Prostate gland (tissue), 2 donors: ENCODE results near the gene ADAMTS7. TPM values are rescaled to one million over a fixed set of nuclear protein-coding genes. Genes with fewer than 3 reads are reported as not detected.

Experiments used
- DNase-seq: peaks from one replicate; pipeline ENCODE4 v3.0.0-alpha.2; 2019; ENCODE audit warnings: low spot score
- H3K27ac ChIP-seq, 2 donors: fragments of 200-600 bp; sonication (generic); 2 replicates each; pipeline ENCODE4 v1.5.1; 2017 to 2019
- H3K27me3 ChIP-seq: fragments of 200-600 bp; sonication (generic); replicated peaks from 2 replicates; pipeline ENCODE4 v1.5.1; 2019; ENCODE audit not compliant: insufficient read depth
- H3K36me3 ChIP-seq, 2 donors: fragments of 200-600 bp; sonication (generic); 1 replicate in 1 of 2; 2 replicates in 1 of 2; pipeline versions ENCODE4 v1.5.1 to v1.8.1; 2017 to 2019
- H3K4me1 ChIP-seq: fragments of 200-600 bp; sonication (generic); replicated peaks from 2 replicates; pipeline ENCODE4 v1.5.1; 2019
- H3K4me3 ChIP-seq, 2 donors: fragments of 200-600 bp; sonication (generic); 2 replicates each; pipeline ENCODE4 v1.5.1; 2017 to 2019
- H3K9me3 ChIP-seq: fragments of 200-600 bp; sonication (generic); 2 replicates; pipeline ENCODE4 v1.5.1; 2017
- POLR2A ChIP-seq: fragments of 450-650 bp; IDR thresholded peaks from one replicate; pipeline ENCODE4 v1.6.1; 2016; ENCODE audit warnings: antibody characterized with exemption, mild to moderate bottlenecking
- POLR2AphosphoS5 ChIP-seq: sonication (generic); formaldehyde crosslinking; IDR thresholded peaks from one replicate; pipeline ENCODE4 v1.6.1; 2017; ENCODE audit warnings: antibody characterized with exemption
- WGBS: methylation state at CpG from one replicate; pipeline ENCODE4 v1.1.5; 2018; 5-methylcytosine and 5-hydroxymethylcytosine counted together
- intact Hi-C: fragments of 100-400 bp; cut with DNase I; formaldehyde crosslinking; loops from one replicate; pipeline ENCODE4 v1.14.2; 2022
- total RNA-seq, 2 donors: library from RNA; depleted of rRNA; stranded (reverse); fragments of >200 nt; gene quantifications; one replicate each; pipeline ENCODE4 v1.1.0, GENCODE V29; 2016
- TF ChIP-seq, protein P1 (sequence below), 4 experiments: fragments of 200-600 bp in 2 of 4; fragments of 450-650 bp in 2 of 4; sonication (generic) in 2 of 4; IDR thresholded peaks; 1 replicate in 3 of 4; 2 replicates in 1 of 4; pipeline ENCODE4 v1.5.1; 2016 to 2019; ENCODE audit warnings: antibody characterized with exemption in 4 of 4, mild to moderate bottlenecking in 2 of 4, moderate library complexity in 2 of 4

Gene ADAMTS7
- total RNA-seq, 2 donors from 2014 or later: 1.6 to 7.8 TPM

GRCh38 chr15:78810362-78811123 lies 721 bp downstream of the ADAMTS7 start:
- WGBS: 1% methylated on average over 73 of the region's 76 CpGs
- Histone ChIP-seq H3K9me3 (no peaks in the 10 kb centered on the region), H3K27me3 (no peaks in the 10 kb centered on the region), H3K4me3 (peak overlapping the region; percentile 47 to 52), H3K36me3 (no peaks in the 10 kb centered on the region), H3K4me1 (peaks cover 4% of the 10 kb centered on the region), H3K27ac (peak overlapping the region; percentile 5 to 49)
- no peak for TF ChIP-seq POLR2A
- no peak for TF ChIP-seq POLR2AphosphoS5
- TF ChIP-seq, protein P1, sequence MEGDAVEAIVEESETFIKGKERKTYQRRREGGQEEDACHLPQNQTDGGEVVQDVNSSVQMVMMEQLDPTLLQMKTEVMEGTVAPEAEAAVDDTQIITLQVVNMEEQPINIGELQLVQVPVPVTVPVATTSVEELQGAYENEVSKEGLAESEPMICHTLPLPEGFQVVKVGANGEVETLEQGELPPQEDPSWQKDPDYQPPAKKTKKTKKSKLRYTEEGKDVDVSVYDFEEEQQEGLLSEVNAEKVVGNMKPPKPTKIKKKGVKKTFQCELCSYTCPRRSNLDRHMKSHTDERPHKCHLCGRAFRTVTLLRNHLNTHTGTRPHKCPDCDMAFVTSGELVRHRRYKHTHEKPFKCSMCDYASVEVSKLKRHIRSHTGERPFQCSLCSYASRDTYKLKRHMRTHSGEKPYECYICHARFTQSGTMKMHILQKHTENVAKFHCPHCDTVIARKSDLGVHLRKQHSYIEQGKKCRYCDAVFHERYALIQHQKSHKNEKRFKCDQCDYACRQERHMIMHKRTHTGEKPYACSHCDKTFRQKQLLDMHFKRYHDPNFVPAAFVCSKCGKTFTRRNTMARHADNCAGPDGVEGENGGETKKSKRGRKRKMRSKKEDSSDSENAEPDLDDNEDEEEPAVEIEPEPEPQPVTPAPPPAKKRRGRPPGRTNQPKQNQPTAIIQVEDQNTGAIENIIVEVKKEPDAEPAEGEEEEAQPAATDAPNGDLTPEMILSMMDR (IDR thresholded peaks at IDR 0.05): no peak
- intact Hi-C loops: no loop called here
- no peak for DNase-seq

DNA sequence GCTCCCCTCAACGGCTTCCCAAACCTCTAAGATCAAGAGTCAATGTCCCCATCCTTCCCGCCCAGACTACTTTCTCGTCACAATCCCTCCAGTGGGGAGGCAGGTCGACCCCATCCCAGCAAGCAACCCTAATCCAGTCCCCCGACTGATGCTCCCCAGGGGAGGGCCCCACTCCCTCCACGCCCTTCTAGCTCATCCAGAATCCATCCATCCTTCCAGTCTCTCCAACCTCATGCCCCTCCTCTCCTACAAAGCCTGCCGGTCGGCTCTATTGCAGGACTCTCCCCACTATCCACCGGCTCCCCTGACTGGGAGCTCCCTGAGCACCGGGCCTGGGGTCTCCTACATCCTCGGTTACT lies 1.3 kb downstream of the ADAMTS7 start:
- TF ChIP-seq POLR2A (no peak), POLR2AphosphoS5 (no peak)
- TF ChIP-seq, protein P1 (IDR thresholded peaks at IDR 0.05): no peak
- intact Hi-C loops: no loop called here
- Histone ChIP-seq H3K9me3 (no peaks in the 10 kb centered on the region), H3K4me1 (peaks cover 4% of the 10 kb centered on the region), H3K36me3 (no peaks in the 10 kb centered on the region), H3K4me3 (peak overlapping the region; percentile 47 to 52), H3K27ac (no peak overlapping the region), H3K27me3 (no peaks in the 10 kb centered on the region)
- 37% methylated on average over 11 of the region's 11 CpGs for WGBS
- DNase-seq: no peak

GRCh38 chr15:78808550-78808949 lies 2.7 kb downstream of the ADAMTS7 start:
- no peaks in the 10 kb centered on the region for H3K27me3 ChIP-seq
- TF ChIP-seq POLR2A (no peak), POLR2AphosphoS5 (no peak)
- TF ChIP-seq, protein P1 (IDR thresholded peaks at IDR 0.05): no peak
- H3K4me1 ChIP-seq: peaks cover 4% of the 10 kb centered on the region
- no peaks in the 10 kb centered on the region for H3K9me3 ChIP-seq
- no peak overlapping the region for H3K4me3 ChIP-seq
- 90% methylated on average over 2 of the region's 2 CpGs for WGBS
- H3K27ac ChIP-seq: no peak overlapping the region
- no peak for DNase-seq
- H3K36me3 ChIP-seq: no peaks in the 10 kb centered on the region
- intact Hi-C loops: no loop called here

DNA sequence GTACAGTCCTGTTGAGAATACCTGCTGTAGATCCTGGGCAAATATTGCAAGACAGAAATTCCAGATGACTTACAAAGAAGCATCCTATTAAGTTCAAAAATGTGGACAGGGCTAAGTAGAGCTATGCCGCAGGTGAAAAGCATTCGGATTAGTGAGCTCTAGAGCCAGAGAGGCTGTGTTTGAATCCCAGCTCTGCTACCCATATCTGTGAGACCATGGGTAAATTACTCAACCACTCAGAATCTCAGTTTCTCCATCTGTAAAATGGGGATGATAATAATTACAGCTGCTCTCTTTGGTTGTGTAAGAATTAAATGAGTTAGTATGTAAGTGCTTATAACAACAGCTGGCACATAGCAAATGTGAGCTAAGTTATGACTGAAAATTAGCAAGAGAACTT lies 3.9 kb downstream of the ADAMTS7 start:
- H3K4me3 ChIP-seq: no peak overlapping the region
- no peaks in the 10 kb centered on the region for H3K36me3 ChIP-seq
- H3K9me3 ChIP-seq: no peaks in the 10 kb centered on the region
- 94% methylated on average over 2 of the region's 2 CpGs for WGBS
- DNase-seq: no peak
- peaks cover 4% of the 10 kb centered on the region for H3K4me1 ChIP-seq
- no peak overlapping the region for H3K27ac ChIP-seq
- H3K27me3 ChIP-seq: no peaks in the 10 kb centered on the region
- intact Hi-C loops: no loop called here
- TF ChIP-seq, protein P1 (IDR thresholded peaks at IDR 0.05): no peak
- TF ChIP-seq POLR2AphosphoS5 (no peak), POLR2A (no peak)

DNA sequence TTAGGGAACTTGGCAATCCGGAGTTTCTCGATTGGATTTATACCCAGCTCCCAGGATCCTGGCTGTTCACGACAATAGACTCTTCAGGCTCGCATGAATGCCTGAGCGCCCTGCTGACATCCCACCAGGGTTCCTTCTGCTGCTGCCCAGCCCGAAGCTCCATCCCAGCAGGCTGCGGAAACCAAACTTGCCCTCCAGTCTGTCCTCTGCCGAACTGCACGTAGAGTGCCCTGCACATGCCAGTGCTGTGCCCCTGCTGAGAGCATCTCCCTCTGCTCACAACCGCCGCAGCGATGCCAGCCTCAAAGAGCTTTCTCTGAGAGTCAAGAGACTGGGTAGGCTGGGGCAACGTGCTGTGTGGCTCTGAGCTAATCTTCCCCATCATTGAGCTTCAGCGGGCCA lies 6.9 kb downstream of the ADAMTS7 start:
- intact Hi-C loops: no loop called here
- Histone ChIP-seq H3K4me3 (no peak overlapping the region), H3K27ac (no peak overlapping the region), H3K27me3 (no peaks in the 10 kb centered on the region), H3K36me3 (no peaks in the 10 kb centered on the region), H3K4me1 (no peaks in the 10 kb centered on the region), H3K9me3 (no peaks in the 10 kb centered on the region)
- TF ChIP-seq POLR2AphosphoS5 (no peak), POLR2A (no peak)
- TF ChIP-seq, protein P1 (IDR thresholded peaks at IDR 0.05): no peak
- WGBS: 69% methylated on average over 14 of the region's 14 CpGs
- no peak for DNase-seq
